Measurements from ENCODE around the gene TMEM141.
"Not testable (repeated sequence)": the region's sequence is repeated elsewhere in the genome, so short reads cannot be mapped to it uniquely, and the experiment has no call there.

TMEM141 gene

DNA sequence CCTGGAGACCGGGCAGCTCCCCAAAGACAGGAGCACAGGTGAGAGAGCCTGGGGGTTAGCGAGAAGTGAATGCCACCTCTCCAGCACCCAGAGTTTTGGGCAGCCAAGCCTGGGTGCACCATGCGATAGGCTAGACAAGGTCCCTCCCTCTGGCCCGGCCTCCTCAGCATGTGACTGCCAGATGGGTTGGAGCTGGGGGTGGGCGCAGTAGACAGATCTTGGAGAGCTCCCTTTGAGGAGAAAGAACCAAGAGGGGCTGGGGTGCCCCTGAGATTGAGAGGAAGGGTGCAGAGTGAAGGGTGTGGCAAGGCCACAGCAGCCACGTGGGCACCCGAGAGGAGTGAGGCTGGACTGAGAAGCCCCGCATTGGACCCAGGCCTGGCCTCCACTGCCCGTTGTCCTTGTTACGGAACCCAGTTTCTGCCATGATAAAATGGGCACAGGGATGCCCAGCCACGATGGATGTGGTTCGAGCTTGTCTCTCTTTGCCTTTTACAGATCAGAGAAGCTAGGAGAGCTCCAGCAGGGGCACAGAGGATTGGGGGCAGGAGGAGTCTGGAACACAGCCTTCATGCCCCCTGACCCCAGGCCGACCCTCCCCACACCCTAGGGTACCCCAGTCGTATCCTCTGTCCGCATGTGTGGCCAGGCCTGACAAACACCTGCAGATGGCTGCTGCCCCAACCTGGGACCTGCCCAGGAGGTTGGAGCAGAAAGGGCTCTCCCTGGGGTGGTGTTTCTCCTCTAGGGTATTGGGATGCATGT lies 1.4 kb downstream of the TMEM141 start:
- DNase-seq: no peak
- Mint-ChIP-seq H3K36me3 (ENCODE audit: low read depth) (peaks cover 18% of the 10 kb centered on the region), H3K27me3 (peaks cover 3% of the 10 kb centered on the region), H3K27ac (peak overlapping the region; percentile 94), H3K9me3 (no peaks in the 10 kb centered on the region), H3K4me3 (peak overlapping the region; percentile 86), H3K4me1 (ENCODE audit: low read depth) (peaks cover 34% of the 10 kb centered on the region)

- Mint-ChIP-seq H3K9me3 (no peaks in the 10 kb centered on the region), H3K4me3 (peak overlapping the region; percentile 8), H3K4me1 (ENCODE audit: low read depth) (peaks cover 26% of the 10 kb centered on the region), H3K27ac (no peak overlapping the region), H3K27me3 (peaks cover 3% of the 10 kb centered on the region), H3K36me3 (ENCODE audit: low read depth) (peaks cover 18% of the 10 kb centered on the region)
- no peak for DNase-seq
Observed at GRCh38 chr9:136793086-136793946, 2.2 kb downstream of the TMEM141 start.

DNA sequence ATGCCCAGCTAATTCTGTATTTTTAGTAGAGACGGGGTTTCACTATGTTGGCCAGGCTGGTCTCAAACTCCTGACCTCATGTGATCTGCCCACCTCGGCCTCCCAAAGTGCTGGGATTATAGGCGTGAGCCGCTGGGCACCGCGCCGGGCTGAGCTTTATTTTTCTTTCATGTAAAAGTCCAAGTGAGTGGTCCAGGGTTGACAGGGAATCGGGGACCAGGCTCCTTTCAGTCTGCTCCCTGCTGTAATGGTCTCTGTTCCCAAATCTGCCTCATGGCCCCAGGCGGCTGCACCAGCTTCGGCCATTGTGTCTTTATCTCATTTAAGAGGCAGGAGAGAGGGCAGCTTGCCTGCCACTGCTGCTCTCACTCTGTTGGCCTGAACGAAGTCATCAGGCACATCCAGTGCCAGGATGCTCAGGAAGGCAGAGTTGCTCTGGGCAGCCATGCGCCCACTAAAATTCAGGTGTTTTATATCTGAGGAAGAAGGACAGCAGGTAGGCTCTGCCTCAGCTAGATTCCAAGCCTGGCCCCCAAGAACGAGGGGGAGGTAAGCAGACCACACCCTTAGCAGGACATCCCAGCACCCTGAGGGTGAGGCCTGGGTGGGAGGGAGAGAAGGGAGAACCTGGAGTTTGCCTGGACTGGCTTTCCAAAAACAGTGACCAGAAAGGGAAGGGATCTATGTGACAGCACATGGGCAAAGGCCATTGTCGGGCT lies 3.3 kb downstream of the TMEM141 start:
- Mint-ChIP-seq H3K4me3 (no peak overlapping the region), H3K27ac (no peak overlapping the region), H3K27me3 (peaks cover 3% of the 10 kb centered on the region), H3K9me3 (no peaks in the 10 kb centered on the region), H3K4me1 (ENCODE audit: low read depth) (peaks cover 25% of the 10 kb centered on the region), H3K36me3 (ENCODE audit: low read depth) (peaks cover 18% of the 10 kb centered on the region)
- no peak for DNase-seq

DNA sequence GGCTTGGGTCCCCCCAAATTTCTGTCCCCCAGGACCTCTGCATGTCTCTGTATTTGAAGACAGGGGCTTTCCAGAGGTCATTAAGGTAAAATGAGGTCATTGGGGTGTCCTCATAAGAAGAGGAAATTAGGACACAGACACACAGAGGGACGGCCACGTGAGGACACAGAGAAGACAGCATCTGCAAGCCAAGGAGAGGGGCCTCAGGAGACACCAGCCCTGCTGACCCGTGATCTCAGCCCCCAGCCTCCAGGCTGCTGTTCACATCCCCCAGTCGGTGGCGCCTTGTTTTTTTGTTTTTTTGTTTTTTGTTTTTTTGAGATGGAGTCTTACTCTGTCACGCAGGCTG lies 3.8 kb downstream of the TMEM141 start:
- peaks cover 3% of the 10 kb centered on the region for H3K27me3 Mint-ChIP-seq

DNA sequence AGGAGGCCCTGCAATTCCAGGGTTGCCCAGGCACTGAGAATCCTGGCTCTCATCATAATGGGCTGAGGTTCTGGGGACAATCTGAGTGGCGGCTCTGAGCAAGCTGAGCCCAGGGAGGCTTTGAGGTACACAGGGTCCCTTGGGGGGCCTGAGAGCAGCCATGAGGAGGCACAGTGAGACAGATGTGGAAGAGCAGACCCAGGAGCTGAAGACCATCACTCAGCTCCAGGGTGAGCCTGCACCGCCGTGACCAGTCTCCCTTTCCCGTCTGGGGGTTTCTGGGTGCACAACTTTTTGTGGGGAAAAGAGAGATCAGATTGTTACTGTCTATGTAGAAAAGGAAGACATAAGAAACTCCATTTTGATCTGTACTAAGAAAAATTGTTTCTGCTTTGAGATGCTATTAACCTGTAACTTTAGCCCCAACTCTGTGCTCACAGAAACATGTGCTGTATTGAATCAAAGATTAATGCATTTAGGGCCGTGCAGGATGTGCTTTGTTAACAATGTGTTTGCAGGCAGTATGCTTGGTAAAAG lies 5.2 kb downstream of the TMEM141 start, which contains the start of gene CCDC183:
Gene CCDC183, plus strand, starts transcription at position 101 of the 537 bp plus-strand sequence. Its CDS starts 60 bp downstream, at position 161.
- Mint-ChIP-seq H3K27me3 (peaks cover 11% of the 10 kb centered on the region), H3K27ac (peak within 1 kb of the TSS; percentile 15)

More for the DNA sequence above, 3.8 kb downstream of the TMEM141 start:
- H3K4me1 Mint-ChIP-seq (ENCODE audit: low read depth): peaks cover 28% of the 10 kb centered on the region
- DNase-seq: no peak
- no peak overlapping the region for H3K4me3 Mint-ChIP-seq
- H3K36me3 Mint-ChIP-seq (ENCODE audit: low read depth): peaks cover 18% of the 10 kb centered on the region
- H3K27ac Mint-ChIP-seq: no peak overlapping the region
- no peaks in the 10 kb centered on the region for H3K9me3 Mint-ChIP-seq

GRCh38 chr9:136796775-136797347 lies 5.7 kb downstream of the TMEM141 start:
- not testable (repeated sequence) for H3K9me3 Mint-ChIP-seq, H3K4me3 Mint-ChIP-seq, DNase-seq, H3K27ac Mint-ChIP-seq
- Mint-ChIP-seq H3K36me3 (ENCODE audit: low read depth) (peaks cover 18% of the 10 kb centered on the region), H3K27me3 (peaks cover 11% of the 10 kb centered on the region), H3K4me1 (ENCODE audit: low read depth) (peaks cover 36% of the 10 kb centered on the region)

More for the DNA sequence above, 5.2 kb downstream of the TMEM141 start, which contains the start of gene CCDC183:
- H3K36me3 Mint-ChIP-seq (ENCODE audit: low read depth): peaks cover 18% of the 10 kb centered on the region
- no peak within 1 kb of the TSS for H3K4me3 Mint-ChIP-seq
- peaks cover 36% of the 10 kb centered on the region for H3K4me1 Mint-ChIP-seq (ENCODE audit: low read depth)
- no peaks in the 10 kb centered on the region for H3K9me3 Mint-ChIP-seq
- no peak for DNase-seq

DNA sequence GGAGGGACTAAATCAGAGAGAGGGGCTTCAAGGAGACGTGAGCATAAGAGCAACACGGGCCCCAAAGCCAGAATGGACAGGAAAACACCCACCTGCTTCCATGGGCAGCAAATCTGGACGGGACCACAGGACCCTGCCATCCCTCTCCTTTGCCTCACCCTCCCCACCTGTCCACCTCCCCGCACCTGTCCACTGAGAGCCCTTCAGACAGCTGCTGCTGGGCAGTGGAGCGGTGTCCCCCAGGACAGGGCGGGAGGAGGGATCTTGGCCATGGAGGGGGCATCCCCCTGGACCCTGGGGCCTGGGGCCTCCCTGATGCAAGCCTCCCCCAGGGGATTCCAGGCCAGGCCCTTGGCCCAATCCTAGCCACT lies 7.5 kb downstream of the TMEM141 start:
- H3K27me3 Mint-ChIP-seq: peaks cover 16% of the 10 kb centered on the region
- H3K9me3 Mint-ChIP-seq: no peaks in the 10 kb centered on the region
- H3K36me3 Mint-ChIP-seq (ENCODE audit: low read depth): peaks cover 3% of the 10 kb centered on the region
- H3K4me1 Mint-ChIP-seq (ENCODE audit: low read depth): peaks cover 26% of the 10 kb centered on the region
- no peak for DNase-seq
- no peak overlapping the region for H3K27ac Mint-ChIP-seq
- H3K4me3 Mint-ChIP-seq: no peak overlapping the region

DNA sequence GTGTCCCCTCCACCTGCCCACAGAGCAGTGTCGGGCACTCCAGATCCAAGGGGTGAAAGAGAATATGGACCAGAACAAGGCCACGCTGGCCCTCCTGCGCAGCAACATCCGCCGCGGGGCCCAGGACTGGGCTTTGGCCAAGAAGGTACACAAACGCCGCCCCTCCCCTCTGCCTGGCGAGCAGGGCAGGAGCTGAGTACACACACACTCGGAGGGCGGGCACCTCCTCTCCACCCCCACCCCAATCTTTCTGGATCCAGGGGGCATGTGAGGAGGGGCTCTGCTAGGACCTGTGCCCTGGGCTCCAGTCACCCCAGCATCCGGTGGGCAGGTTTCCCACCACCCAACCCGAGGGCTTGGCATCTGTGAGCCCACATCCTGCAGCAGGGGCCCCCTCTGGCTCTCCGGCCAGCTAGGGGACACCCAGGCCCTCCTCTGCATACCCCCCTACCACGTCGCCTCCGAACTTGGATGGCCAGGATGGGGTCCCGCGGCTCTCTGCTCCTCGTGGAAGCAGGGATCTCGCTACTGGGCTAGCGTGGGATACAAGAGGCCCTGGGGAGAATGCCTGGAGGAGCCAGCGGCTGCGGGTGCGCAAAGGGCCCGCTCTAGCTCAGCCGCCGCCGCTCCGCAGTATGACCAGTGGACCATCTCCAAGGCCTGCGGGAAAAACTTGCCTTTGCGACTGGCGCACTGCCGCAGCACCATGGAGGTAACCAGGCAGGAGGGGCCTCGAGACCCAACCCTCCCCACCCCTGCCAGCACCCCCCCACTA lies 8.1 kb downstream of the TMEM141 start:
- no peak for DNase-seq
- H3K27ac Mint-ChIP-seq: no peak overlapping the region
- peaks cover 6% of the 10 kb centered on the region for H3K36me3 Mint-ChIP-seq (ENCODE audit: low read depth)
- no peaks in the 10 kb centered on the region for H3K9me3 Mint-ChIP-seq
- no peak overlapping the region for H3K4me3 Mint-ChIP-seq
- H3K4me1 Mint-ChIP-seq (ENCODE audit: low read depth): peaks cover 26% of the 10 kb centered on the region
- peaks cover 16% of the 10 kb centered on the region for H3K27me3 Mint-ChIP-seq

- no peaks in the 10 kb centered on the region for H3K9me3 Mint-ChIP-seq
- H3K4me3 Mint-ChIP-seq: peak overlapping the region; percentile 75
- H3K36me3 Mint-ChIP-seq (ENCODE audit: low read depth): peaks cover 4% of the 10 kb centered on the region
- H3K4me1 Mint-ChIP-seq (ENCODE audit: low read depth): peaks cover 26% of the 10 kb centered on the region
- H3K27me3 Mint-ChIP-seq: peaks cover 16% of the 10 kb centered on the region
- H3K27ac Mint-ChIP-seq: peak overlapping the region; percentile 71
- DNase-seq: peak; percentile 92
Observed at GRCh38 chr9:136799854-136800657, 8.9 kb downstream of the TMEM141 start.

- H3K36me3 Mint-ChIP-seq (ENCODE audit: low read depth): peaks cover 11% of the 10 kb centered on the region
- H3K27ac Mint-ChIP-seq: no peak overlapping the region
- H3K4me1 Mint-ChIP-seq (ENCODE audit: low read depth): peaks cover 30% of the 10 kb centered on the region
- H3K27me3 Mint-ChIP-seq: peaks cover 14% of the 10 kb centered on the region
- DNase-seq: no peak
- H3K4me3 Mint-ChIP-seq: no peak overlapping the region
- no peaks in the 10 kb centered on the region for H3K9me3 Mint-ChIP-seq
Observed at GRCh38 chr9:136802321-136802720, 11.2 kb downstream of the TMEM141 start.

DNA sequence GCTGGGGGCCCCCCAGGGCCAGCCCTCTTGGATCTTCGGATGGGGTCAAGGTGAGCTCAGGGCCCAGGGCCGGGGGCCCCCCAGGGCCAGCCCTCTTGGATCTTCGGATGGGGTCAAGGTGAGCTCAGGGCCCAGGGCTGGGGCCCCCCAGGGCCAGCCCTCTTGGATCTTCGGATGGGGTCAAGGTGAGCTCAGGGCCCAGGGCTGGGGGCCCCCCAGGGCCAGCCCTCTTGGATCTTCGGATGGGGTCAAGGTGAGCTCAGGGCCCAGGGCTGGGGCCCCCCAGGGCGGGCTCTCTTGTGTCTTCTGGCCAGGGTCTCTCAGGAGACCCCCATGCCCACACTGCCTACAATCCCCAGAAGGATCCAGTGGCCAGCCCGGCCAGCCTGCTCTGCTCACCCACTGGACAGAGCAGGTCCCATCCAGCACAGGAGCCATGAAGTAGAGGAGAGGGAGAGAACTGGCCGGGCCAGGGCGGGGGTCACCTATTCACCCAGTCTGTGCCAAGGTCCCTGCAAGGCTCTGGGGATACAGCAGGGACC lies 11.9 kb downstream of the TMEM141 start:
- H3K9me3 Mint-ChIP-seq, DNase-seq, H3K4me3 Mint-ChIP-seq, H3K27ac Mint-ChIP-seq: not testable (repeated sequence)
- H3K27me3 Mint-ChIP-seq: peaks cover 14% of the 10 kb centered on the region
- H3K36me3 Mint-ChIP-seq (ENCODE audit: low read depth): peaks cover 11% of the 10 kb centered on the region
- H3K4me1 Mint-ChIP-seq (ENCODE audit: low read depth): peaks cover 30% of the 10 kb centered on the region

- peaks cover 14% of the 10 kb centered on the region for H3K36me3 Mint-ChIP-seq (ENCODE audit: low read depth)
- H3K9me3 Mint-ChIP-seq: no peaks in the 10 kb centered on the region
- peaks cover 14% of the 10 kb centered on the region for H3K27me3 Mint-ChIP-seq
- H3K4me3 Mint-ChIP-seq: no peak overlapping the region
- peak; percentile 27 for DNase-seq
- H3K4me1 Mint-ChIP-seq (ENCODE audit: low read depth): peaks cover 30% of the 10 kb centered on the region
- H3K27ac Mint-ChIP-seq: no peak overlapping the region
Observed at GRCh38 chr9:136803551-136804508, 12.7 kb downstream of the TMEM141 start.

Measured in activated T-cell treated with anti-CD3 and anti-CD28 coated beads, Interleukin-2, amount 50 U/mL, for 24 hours (primary cell).